Stimulated activated CD8-positive, alpha-beta memory T cell treated with anti-CD3 and anti-CD28 coated beads, Interleukin-7, amount 100 ng/mL, for 1 hour (primary cell): Measurements from ENCODE around the gene MYO1E.

ENCODE experiments used
- DNase-seq, 2 donors: peaks; one replicate each; pipeline ENCODE4 v3.0.0-alpha.2; 2020; ENCODE audit warnings: low read depth in 2 of 2

Gene MYO1E

DNA sequence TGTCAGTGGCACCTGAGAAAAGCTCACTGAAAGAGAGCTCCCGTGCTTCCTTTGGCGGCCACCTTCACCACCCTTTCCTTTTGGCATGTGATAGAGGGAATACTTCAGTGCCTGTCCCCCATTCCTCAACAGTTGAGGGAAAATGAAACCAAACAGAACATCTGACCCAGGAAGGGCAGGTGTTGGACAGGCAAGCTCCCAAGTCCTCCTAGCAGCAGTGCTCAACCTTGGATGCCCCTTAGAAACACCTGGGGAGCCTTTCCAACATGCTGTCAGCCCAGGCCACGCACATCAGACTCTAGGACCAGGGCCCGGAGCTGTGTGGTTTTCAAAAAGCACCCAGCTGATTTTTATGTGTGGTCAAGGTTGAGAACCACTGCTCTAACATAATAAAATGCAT is 143.7 kb downstream of the MYO1E start:
- DNase-seq = no peak

DNA sequence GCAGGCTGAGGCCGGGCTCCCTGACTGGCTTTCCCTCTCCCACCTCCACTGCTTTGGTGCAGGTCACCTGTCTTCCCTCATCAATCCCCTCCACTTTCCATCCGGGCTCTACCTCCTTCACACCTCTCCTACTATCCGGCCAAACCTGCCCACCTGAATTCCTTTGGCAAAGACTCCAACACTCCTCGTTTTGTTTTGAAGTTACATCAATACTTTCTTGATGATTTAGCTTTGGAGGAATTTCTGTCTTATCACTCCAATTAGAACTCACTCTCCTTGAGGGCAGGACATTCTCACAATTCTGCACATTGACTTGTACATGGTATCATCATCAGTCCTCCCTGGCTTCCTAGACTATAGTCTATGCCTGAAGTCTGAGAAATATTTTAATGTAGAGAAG is 145.7 kb downstream of the MYO1E start:
- DNase-seq = no peak

DNA sequence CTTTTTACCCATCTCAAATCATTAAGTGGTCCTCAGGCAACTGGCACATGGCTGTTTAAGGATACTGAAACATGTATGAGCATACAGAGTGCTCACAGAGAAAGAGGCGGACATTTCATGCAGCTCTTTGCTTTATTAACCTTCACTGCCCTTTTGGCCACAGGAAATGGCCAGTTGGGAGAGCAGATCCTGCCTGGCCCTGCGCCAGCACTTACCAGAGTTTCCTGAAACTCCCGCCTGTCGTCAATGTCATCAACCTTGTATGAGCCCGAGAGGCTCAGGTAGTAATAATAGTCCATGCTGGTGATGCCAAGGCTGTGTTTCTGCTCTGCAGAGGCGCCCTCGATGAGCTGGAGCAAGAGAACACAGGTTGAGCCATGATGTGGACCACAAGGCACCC is 148.2 kb downstream of the MYO1E start:
- no peak for DNase-seq

DNA sequence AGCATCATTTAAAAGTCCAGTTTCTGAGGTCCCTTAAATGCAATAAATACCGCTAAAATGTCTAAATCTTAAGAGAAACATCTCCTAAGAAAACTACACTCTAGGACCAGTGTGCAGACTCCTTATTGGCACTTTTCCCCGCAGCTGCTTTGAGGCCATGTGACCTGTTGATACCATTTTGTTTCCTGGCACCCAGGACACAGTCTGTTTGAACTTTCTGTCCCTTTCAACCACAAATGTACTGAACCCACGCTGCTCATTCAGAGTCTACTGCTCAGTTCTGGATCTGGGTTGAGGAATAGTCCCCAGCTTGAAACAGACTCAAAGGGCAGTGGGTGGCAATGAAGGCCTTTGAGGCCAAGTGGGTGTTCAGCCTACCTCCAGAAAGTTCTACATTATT is 148.9 kb downstream of the MYO1E start:
- DNase-seq = no peak

DNA sequence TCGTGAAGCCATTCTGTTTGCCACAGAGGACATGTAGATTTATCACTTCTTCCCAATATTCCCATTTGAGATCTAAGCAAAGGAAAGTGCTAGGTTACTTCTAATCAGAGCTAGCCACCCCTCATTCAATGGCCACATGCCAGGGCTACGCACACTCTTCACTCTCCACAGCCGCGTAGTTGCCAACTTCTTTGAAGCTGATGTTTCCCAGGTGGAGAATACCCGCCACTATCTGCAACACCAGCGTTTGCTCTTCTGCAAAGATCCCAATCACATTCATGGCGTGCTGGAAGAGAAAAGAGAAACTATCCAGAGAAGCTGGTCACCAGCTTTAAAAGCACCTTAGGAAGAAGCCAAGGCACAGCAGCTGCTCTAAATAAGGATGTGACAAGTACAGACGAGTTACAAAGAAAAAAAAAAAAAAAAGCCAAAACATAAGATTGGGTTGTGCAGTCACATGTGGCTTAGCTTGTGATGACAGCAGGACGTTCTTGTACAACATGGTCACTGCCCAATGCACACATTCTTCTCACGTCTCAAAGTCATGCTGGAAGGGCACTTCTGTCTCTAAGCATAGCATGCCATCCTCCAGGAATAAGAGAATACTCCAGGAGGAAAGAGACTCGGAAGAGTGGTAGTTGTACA is 149.6 kb downstream of the MYO1E start:
- DNase-seq = no peak

DNA sequence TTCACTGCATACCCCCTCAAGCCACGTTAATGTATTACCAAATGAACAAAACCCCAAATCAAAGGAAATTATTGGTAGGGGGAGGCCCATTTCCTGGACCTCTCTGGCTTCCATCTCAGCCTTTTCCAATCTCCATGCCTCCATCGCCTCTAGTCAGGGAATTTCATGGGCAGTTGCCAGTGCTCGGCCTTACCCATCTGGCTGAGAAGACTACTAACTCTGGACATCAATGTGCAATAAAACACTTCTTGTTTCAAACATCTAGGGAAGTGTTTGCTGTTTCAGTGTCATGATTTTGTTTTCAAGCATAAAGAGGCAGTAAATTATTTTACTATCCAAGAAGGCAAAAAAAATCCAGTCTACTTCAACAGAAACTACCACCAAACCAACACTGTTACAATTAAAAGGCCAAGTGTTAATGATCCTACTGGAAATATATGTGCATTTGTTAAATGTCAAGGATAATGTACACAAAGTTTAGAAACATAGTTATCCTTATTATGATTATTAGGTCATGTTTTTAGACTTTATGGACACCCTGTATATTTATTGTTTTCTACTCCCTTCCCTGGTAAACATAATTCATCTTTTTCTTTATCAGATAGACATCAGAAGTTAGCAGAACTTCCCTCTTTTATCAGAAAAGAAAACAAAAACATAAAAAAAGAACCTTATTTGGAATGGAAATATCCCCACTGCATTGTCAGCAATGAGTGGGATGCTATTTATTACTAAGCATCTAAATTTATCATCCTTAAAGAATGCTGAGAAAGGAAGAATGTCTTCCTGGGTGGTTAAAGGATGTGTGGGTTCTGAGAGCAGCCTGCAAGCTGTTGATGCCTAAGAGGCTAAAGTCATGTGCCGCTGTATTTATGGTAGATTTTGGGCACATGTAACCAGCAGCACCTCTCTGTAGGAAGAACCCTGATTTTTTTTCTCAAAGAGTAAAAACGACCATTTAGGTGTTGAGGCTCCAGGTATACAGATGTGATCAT is 150.9 kb downstream of the MYO1E start:
- DNase-seq = no peak

DNA sequence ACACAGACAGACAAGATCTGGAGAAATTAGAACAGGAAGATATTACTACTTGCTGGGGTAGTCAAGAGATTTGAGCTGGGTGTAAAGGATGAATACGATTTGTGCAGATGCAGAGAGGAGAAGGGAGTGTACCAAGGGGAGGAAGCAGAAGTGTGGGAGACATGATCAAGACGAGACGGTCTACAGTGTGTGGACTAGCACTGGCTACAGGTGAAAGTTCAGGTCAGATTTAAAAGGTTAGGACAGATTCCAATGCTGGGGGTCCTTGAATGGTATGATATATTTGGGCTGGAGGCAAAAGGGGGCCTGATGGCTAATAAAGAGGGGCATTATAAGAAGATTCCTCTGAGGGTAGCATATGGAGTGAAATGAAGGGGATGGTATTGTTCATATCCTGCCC is 154.0 kb downstream of the MYO1E start:
- no peak for DNase-seq

DNA sequence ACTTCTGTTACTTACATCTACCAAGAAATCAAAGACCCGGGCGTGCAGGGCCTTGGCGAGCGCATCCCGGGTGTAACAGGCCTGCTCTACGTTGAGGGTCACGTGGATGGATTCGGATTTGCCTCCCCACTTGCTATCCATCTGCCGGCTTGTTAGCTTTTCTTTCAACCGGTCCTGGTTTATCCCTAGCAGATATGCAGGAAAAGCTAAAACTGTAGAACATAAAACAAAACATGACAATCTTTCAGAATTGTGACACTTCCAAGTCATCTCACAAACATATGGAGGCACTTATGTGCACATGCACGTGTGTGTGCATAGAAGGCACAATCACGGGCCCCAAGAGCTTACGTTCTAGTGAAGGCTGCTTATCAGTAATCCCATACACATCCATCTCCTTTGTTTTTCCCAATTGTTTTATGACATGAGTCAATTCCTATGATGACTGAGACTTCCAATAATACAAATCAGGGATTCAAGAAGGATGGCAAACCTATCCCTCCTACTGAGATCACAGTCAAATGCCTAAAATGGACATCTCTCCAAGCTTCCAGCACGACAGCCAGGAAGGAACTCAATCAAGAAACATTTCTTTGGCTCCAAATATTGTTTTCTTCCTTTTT is 154.7 kb downstream of the MYO1E start:
- no peak for DNase-seq

DNA sequence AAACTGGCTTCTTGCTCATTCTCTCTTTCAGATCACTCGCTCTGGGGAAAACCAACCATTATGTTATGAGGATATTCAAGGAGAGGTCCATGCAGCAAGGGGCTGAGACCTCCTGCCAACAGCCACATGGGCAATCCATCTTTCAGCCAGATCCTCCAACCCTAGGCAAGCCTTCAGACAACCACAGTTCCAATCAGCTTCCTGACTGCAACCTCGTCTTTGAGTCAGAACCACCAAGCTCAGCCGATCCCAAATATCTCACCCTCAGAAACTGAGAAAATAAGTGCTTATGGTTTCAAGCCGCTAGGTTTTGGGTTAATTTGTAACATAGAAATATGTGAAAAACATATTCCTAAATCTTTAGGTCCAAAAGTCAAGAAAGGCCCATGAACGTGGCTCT is 155.8 kb downstream of the MYO1E start:
- DNase-seq = no peak

DNA sequence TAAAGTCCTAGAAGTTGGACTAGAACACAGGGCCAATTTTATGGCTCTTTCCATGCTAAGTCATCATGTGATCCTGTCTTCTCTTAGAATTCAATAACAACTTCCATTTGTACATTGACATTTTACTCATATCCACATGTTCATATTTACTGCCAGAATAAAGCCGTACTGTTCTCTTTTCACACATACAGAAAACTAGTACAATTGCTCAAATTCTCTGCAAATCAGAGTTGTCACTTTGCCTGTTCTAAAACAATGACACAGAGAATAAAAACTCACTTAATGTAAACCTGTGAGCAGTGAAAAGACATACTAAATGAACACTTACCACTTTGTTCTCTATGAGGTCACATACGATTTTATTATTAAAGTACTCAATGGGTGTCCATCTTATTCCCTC is 162.5 kb downstream of the MYO1E start:
- DNase-seq = no peak

DNA sequence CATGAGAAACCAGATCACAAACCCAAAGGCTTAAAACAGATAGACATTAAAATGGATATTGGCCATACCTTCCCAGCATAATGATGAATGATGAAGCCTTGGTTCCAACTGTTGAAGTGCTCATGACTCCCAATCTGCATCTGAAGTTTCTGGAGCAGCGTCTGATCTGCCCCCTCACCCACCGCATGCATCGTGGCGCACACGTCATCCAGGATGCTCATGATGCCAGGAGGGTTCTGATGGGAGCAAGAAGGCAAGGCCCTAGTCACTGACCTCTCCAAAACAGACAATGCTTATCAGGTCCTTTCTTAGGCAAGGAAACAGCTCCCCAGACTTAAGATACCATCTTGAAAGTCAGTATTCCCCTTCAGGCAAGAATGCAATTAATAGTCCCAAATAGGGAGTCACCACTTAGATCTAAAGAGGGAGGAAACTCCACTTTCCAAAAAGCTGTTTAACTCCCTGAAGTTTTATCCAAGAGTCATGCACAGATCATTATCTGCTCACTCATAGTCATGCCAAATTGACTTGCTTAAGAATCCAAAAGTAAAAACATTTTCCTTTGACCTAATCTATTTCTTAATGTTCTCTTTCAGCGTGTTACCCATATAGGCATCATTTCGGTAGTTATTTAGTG is 163.9 kb downstream of the MYO1E start:
- DNase-seq = no peak

DNA sequence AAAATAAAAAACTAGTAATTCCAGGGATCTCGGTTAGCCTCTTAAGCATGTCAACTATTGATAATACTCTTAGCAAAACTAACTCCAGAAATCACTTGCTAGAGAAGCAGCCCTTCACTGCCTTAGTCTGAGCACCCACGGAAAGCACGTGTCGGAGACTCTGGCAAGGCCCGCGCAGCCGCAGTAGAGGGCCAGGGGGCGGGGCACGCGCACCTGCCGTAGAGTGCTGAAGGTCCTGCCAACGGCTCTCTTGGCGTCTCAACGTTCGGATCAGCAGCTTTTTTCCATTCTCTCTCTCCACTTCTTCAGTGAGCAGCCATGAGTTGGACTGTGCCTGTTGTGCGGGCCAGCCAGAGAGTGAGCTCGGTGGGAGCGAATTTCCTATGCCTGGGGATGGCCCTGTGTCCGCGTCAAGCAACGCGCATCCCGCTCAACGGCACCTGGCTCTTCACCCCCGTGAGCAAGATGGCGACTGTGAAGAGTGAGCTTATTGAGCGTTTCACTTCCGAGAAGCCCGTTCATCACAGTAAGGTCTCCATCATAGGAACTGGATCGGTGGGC is 166.0 kb downstream of the MYO1E start, which contains the start of gene LDHAL6B:
Gene LDHAL6B, plus strand, starts transcription at position 221 of the 561 bp plus-strand sequence. Its CDS starts 98 bp downstream, at position 319.
- DNase-seq = no peak

DNA sequence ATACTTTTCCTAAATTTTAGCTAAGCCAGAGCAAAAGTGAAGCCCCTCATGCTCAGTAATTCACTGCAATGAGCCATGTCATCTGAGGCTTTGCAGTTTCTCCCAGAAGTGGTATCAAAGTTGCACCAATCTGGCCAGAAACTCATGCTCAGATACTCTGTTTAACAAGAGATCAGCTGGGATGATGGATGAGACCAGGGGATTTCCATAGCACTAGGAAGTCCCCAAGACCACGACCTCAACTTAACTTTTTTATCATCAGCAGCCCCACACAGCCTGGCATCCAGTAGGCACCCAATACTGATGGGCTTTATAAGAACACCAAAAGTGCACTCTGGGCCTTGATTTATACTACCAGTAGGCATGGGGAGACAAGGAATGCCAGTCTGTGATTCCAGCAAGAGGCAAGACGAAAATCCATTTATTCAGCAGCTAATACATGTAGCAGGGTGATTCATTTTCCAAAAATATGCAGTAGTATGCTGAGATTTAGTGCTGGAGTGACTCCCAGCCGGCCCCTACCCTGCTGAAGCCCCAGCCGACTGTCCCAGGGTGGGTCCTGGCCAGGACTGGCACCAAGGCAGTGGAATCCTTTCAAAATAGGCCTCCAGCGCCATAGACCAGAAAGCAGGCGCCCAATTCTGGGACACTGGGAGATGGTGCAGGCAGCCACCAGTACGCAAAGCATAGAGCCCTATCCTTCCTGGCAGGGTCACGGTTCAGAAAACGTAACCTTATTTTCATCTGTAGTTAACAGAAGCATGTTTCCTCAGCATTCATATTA is 166.6 kb downstream of the MYO1E start:
- DNase-seq = no peak

DNA sequence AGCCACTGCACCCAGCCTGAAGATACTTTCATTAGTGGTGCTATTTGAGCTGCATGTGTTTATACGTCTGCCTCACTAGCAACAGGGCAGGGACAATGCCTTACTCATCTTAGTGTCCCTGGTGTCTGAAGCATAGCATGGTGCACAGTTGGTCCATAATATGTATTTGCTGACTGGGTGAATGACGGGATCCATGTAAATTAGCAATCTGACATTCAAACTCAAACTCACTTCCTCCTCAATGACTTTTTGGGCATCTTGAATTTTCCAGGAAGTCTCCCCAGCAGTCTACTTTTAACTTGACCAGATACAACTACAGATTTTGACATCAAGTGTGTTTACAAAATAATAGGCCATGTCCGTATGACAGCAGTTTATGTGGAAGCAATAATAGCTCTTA is 169.0 kb downstream of the MYO1E start:
- no peak for DNase-seq

DNA sequence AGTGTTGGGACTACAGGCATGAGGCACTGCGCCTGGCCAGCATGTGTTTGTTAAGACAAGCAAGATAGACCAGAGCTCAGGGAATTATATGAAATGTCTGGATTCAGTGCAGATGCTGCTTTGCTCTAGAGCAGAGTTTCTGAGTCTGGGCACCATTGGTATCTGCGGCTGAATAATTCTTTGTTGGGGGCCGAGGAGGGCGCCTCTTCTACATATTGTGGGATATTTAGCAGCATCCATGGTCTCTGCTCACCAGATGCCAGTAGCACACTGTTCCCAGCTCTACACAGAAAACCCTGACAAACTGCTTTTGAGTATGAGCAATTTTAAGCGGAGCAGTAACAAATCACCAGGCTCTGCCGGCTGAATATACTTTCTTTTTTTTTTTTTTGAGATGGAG is 169.7 kb downstream of the MYO1E start:
- DNase-seq = no peak

DNA sequence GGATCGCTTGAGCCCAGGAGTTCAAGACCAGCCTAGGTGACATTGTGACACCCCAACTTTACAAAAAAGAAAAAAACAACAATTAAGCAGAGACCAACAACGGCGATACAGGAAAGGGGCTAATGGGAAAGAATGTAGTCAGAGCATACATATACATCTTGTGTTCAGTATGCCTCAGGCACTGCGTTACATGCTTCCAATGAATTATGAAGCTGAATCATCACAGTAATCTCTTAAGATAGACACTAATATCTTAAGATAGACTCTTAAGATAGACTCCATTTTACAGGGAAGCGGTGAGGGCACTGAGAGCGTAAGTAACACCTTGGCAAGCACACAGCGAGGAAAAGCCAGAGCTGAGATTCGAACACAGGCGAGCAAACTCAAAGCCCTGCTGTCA is 172.1 kb downstream of the MYO1E start:
- DNase-seq = no peak

DNA sequence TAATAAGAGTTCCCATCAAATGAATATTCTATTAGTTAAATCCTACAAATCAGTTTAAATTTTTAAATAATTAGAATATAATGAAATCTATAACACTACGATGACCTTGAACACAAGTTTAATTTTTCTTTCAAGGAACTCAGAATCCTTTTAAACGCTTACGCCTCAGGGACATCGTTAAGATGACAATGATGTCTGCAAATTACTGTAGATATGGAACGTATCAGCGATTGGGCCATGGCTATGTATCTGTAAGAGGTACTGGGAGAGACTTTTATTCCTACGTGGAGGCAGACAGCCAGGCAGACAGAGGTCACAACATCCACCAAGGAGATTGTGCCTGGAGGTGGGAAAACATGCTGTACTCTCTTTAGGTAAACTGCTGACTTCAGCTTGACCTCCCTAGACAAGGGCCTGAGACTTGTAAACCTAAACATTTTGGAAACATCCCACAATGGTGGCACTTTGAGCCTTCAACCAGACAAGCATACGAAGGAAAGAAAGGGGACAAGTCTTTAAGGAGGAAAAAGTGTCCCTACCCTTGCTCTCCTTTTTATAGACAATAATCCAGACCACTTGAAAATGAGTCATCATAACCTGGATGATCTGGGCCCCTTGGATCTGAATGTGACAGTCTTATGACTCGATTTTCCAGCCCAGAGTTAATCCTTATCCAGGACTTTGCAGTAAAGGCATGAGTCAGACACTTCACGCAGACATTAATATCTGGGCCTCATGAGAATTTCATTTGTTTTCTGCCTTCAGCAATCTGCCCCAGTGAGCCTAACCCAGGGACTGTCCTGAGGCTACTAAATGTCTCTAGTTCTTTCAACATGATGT is 172.8 kb downstream of the MYO1E start:
- DNase-seq = no peak

DNA sequence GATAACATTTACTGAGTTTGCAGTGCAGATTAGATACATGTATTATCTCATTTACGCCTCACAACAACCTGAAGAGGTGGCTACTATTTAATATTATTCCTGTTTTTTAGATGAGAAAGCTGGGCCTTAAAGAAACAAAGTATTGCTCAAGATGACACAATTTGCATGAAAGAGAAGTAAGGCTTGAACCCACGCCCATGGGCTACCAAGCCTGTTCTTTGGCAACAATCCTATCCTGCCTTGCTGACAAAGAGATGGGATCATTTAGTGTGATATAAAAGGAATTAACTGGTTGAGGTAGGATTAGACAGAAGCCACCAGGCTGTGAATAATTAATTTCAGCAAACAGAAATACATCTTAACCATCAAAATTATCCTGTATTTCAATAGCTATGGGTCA is 175.2 kb downstream of the MYO1E start:
- no peak for DNase-seq

DNA sequence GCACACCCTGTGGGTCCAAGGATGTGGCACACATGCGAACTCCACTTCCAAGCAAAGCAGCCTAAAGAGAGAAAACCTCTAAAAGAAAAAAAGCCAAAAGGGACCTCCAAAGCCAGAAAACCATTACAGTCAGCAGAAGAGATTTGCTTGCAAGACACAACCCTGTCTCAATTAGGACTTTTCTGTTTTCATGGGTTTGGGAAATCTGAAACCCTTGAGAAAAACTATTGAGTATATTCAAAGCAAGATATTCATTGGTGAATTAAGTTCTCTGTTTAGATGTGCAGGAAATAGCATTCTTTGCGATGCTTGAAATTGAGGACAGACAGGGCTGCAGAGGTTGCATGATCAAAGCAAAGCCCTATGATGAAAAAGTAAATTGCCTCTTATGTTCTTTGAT is 176.3 kb downstream of the MYO1E start:
- DNase-seq = no peak
